ENCODE data around the gene FAM216B. TPM values are rescaled to one million over a fixed set of nuclear protein-coding genes. Genes with fewer than 3 reads are reported as not detected.

FAM216B gene
- total RNA-seq, 1 donor from 2014 or later, result 0.41 TPM

- no peak for DNase-seq (ENCODE audit: low spot score in 2 of 2)
- no peak for FAIRE-seq
These were observed 40.1 kb downstream of the FAM216B start for GRCh38 chr13:42821437-42821836.

DNA sequence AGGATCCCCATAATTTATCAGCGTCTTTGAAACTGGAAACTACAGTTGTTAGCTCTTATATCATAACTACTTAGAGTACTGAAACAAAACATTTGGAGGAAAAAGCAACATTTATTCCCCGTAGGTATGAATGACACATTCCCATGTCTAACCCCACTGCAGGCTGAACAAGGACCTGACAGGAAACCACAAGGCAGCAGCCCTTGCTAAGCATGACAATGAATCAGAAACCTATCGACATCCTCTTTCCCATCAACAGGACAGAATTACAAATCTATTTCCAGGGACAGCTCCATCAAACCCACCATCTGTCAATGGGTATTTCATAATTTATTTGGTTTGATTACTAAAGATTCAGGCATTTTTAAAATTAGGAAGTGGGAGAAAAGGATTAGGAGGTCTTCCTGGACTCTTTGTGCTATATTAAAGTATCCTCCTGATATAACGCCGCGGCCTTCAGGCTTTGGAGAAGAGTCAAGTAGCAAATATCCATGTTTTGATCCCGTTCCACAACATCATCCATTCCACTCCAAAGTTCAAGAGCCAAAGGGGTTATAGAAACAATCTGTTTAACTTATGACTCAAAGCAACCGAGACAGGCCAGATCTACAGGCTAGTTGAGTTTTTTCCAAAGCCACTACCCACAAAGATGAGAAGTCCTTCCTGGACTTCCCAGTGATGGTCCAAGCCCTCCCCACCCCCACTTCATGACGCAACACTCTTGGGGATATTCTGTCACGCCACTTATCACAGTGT lies 51.1 kb downstream of the FAM216B start:
- FAIRE-seq, result no peak

DNA sequence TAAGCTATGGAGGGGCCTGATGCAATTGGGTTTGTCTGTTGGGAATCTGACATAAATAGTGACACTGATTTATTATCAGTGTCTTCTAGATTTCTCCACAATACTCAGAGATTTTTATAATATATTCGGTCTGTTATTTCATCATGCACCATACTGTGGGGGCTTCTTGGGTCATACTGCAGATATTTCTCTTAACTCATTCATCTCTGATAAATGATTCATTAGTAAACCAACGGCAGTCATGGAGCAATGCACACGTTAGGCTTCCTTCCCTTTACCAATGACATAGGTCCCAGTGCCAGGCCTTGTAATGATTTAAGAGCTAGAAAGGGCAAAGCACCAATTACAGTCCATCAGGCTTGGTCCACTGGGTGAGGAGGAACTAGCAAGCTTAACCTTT lies 53.6 kb downstream of the FAM216B start:
- no peak for DNase-seq (ENCODE audit: low spot score in 2 of 2)
- FAIRE-seq, result no peak

More for the DNA sequence above, 51.1 kb downstream of the FAM216B start:
- DNase-seq (ENCODE audit: low spot score in 2 of 2), result no peak

DNA sequence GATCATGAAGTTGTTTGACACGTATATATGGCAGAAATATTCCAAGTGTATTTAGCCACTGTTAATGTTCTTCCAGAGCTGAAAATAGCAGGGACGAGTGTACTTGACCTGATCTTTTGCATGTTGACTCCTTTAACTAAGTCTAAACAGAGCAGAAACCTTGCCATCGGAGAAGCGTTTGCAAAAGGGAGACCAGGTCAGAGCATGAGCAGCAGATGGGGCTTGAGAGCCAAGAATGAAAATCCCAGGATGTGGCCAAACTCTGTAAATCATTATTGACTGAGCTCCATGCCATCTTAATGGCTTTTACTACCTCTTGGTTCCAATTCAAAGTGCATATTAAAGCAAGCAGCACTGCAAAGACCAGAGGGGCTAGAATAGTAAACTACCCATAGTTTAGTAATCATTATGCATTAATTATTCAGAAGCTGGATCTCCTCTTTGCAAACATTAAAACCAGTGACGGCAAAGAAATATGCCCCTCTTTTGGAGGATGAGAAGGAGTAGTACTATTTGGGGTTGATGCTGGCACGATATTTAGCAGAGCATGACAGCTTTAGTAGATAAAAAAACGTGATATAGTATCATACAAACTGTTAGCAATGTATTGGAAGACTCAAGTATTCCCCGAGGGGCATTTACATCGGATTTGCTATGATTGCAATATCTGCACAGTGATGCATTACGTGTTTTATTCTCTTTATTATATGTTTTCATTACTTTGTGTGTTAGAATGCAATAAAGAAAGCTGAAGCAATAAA lies 55.7 kb downstream of the FAM216B start:
- DNase-seq (ENCODE audit: low spot score in 2 of 2), result no peak
- FAIRE-seq, result no peak

Other genes with a start within 250 kb of the FAM216B start
- 0.41 TPM for gene TNFSF11, start 207.4 kb upstream of the FAM216B start, total RNA-seq
- gene EPSTI1, start 210.7 kb downstream of the FAM216B start, total RNA-seq, result 1.2 TPM
- 26.1 TPM for gene DNAJC15, start 242.0 kb downstream of the FAM216B start, total RNA-seq